ENCODE results near the gene FOXN4. TPM values are rescaled to one million over a fixed set of nuclear protein-coding genes. Genes with fewer than 3 reads are reported as not detected.

FOXN4 gene
- total and polyA plus RNA-seq, 2 donors (not counting 1 experiment from before 2014, with no cell fraction given) = not detected

DNA sequence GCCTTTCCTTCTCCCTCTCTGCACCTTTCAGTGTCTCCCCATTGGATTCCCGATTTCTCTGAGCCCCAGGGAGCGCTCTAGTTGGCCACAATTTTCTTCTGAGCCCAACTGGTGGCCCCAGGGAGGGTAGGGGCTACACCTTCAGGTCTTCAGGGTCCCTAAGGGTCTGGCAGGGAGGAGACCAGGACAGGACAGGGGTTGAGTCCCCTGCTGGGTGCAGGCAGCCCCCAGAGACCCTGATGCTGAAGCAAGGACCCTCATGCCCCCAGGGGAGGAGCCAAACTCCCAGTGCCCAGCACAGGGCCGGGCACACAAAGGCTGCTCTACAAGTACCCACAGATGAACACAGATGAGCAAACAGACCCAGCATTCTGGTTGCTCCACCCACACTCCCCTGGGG lies 12.7 kb downstream of the FOXN4 start:
- no peaks in the 10 kb centered on the region for H3K36me3 ChIP-seq (ENCODE audit: control insufficient read depth, insufficient read depth, low read length)
- H3K27me3 ChIP-seq (ENCODE audit: control insufficient read depth, insufficient read depth, low read length) = no peaks in the 10 kb centered on the region
- no peaks in the 10 kb centered on the region for H4K20me1 ChIP-seq (ENCODE audit: control insufficient read depth, extremely low read depth, insufficient read depth, low read length)
- H3K4me1 ChIP-seq (ENCODE audit: control insufficient read depth, extremely low read depth, insufficient read depth, low read length) = no peaks in the 10 kb centered on the region
- H3K4me2 ChIP-seq (ENCODE audit: extremely low read depth, insufficient read depth, low read length) = no peak overlapping the region
- H2AFZ ChIP-seq (ENCODE audit: low read length) = no peak overlapping the region
- H3K9me3 ChIP-seq (ENCODE audit: control insufficient read depth, insufficient read depth, low read depth, low read length) = no peaks in the 10 kb centered on the region
- no peak for DNase-seq (ENCODE audit: low read depth in 2 of 2)
- H3K4me3 ChIP-seq (replicated peaks in 1 of 4; ENCODE audit: control extremely low read depth in 1 of 4, insufficient read depth in 1 of 4, low read depth in 3 of 4, low read length in 4 of 4) = no peak overlapping the region
- no peak overlapping the region for H3K27ac ChIP-seq (ENCODE audit: insufficient read depth, low read length)
- no peak overlapping the region for H3K9ac ChIP-seq (ENCODE audit: insufficient read depth, low read length)
- TF ChIP-seq EZH2 (IDR thresholded peaks at IDR 0.05; ENCODE audit: low read length, missing control alignments) (no peak), CTCF (conservative IDR thresholded peaks at IDR 0.05 in 1 of 2, IDR thresholded peaks at IDR 0.05 in 1 of 2; ENCODE audit: low read depth in 1 of 2, low read length in 2 of 2) (no peak)
- no peaks in the 10 kb centered on the region for H3K79me2 ChIP-seq (ENCODE audit: control insufficient read depth, insufficient read depth, low read length)

- no peaks in the 10 kb centered on the region for H3K27me3 ChIP-seq (ENCODE audit: control insufficient read depth, insufficient read depth, low read length)
- H3K4me1 ChIP-seq (ENCODE audit: control insufficient read depth, extremely low read depth, insufficient read depth, low read length) = no peaks in the 10 kb centered on the region
- H3K9me3 ChIP-seq (ENCODE audit: control insufficient read depth, insufficient read depth, low read depth, low read length) = no peaks in the 10 kb centered on the region
- H3K79me2 ChIP-seq (ENCODE audit: control insufficient read depth, insufficient read depth, low read length) = no peaks in the 10 kb centered on the region
- no peak for DNase-seq (ENCODE audit: low read depth in 2 of 2)
- no peaks in the 10 kb centered on the region for H3K36me3 ChIP-seq (ENCODE audit: control insufficient read depth, insufficient read depth, low read length)
- H3K27ac ChIP-seq (ENCODE audit: insufficient read depth, low read length) = no peak overlapping the region
- H3K4me3 ChIP-seq (replicated peaks in 1 of 4; ENCODE audit: control extremely low read depth in 1 of 4, insufficient read depth in 1 of 4, low read depth in 3 of 4, low read length in 4 of 4) = no peak overlapping the region
- TF ChIP-seq EZH2 (IDR thresholded peaks at IDR 0.05; ENCODE audit: low read length, missing control alignments) (no peak), CTCF (conservative IDR thresholded peaks at IDR 0.05 in 1 of 2, IDR thresholded peaks at IDR 0.05 in 1 of 2; ENCODE audit: low read depth in 1 of 2, low read length in 2 of 2) (no peak)
- no peak overlapping the region for H3K9ac ChIP-seq (ENCODE audit: insufficient read depth, low read length)
- H2AFZ ChIP-seq (ENCODE audit: low read length) = no peak overlapping the region
- no peaks in the 10 kb centered on the region for H4K20me1 ChIP-seq (ENCODE audit: control insufficient read depth, extremely low read depth, insufficient read depth, low read length)
- H3K4me2 ChIP-seq (ENCODE audit: extremely low read depth, insufficient read depth, low read length) = no peak overlapping the region
Measured at GRCh38 chr12:109295764-109296425, 13.2 kb downstream of the FOXN4 start.

DNA sequence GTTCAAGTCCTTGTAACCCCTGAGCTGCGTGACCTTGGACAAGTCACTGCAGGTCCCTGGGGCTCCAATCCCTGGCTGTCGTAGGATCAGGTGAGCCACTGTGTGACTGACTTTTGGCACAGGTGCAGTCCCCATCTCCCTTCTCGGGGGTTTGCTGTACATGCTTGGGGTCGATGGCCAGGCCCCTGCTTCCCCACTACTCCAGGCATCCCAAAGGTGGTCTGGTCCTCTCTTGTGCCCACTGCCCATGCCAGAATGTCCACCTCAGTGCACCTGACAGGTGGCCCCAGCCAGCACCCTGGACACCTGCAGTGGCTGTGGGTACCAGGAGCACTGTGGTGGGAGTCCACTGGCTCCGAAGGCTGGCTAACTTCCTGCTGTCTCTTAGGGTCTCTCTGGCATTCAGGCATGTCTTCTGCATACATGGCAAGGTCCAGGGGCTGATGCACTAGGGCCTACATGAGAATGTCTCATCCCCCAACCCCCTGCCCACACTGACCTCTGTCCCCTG lies 14.7 kb downstream of the FOXN4 start:
- no peaks in the 10 kb centered on the region for H3K27me3 ChIP-seq (ENCODE audit: control insufficient read depth, insufficient read depth, low read length)
- no peak overlapping the region for H2AFZ ChIP-seq (ENCODE audit: low read length)
- no peaks in the 10 kb centered on the region for H3K36me3 ChIP-seq (ENCODE audit: control insufficient read depth, insufficient read depth, low read length)
- no peak overlapping the region for H3K9ac ChIP-seq (ENCODE audit: insufficient read depth, low read length)
- no peak for TF ChIP-seq CTCF (conservative IDR thresholded peaks at IDR 0.05 in 1 of 2, IDR thresholded peaks at IDR 0.05 in 1 of 2; ENCODE audit: low read depth in 1 of 2, low read length in 2 of 2)
- no peak for TF ChIP-seq EZH2 (IDR thresholded peaks at IDR 0.05; ENCODE audit: low read length, missing control alignments)
- no peak for DNase-seq (ENCODE audit: low read depth in 2 of 2)
- H3K9me3 ChIP-seq (ENCODE audit: control insufficient read depth, insufficient read depth, low read depth, low read length) = no peaks in the 10 kb centered on the region
- no peaks in the 10 kb centered on the region for H3K4me1 ChIP-seq (ENCODE audit: control insufficient read depth, extremely low read depth, insufficient read depth, low read length)
- no peak overlapping the region for H3K4me2 ChIP-seq (ENCODE audit: extremely low read depth, insufficient read depth, low read length)
- H4K20me1 ChIP-seq (ENCODE audit: control insufficient read depth, extremely low read depth, insufficient read depth, low read length) = no peaks in the 10 kb centered on the region
- H3K4me3 ChIP-seq (replicated peaks in 1 of 4; ENCODE audit: control extremely low read depth in 1 of 4, insufficient read depth in 1 of 4, low read depth in 3 of 4, low read length in 4 of 4) = no peak overlapping the region
- no peak overlapping the region for H3K27ac ChIP-seq (ENCODE audit: insufficient read depth, low read length)
- no peaks in the 10 kb centered on the region for H3K79me2 ChIP-seq (ENCODE audit: control insufficient read depth, insufficient read depth, low read length)

All from fibroblast of lung (primary cell).